ENCODE data around the gene UBXN7. TPM values are rescaled to one million over a fixed set of nuclear protein-coding genes. Genes with fewer than 3 reads are reported as not detected.

Gene UBXN7
- total RNA-seq, 1 experiment from 2014 or later: 67.0 TPM

DNA sequence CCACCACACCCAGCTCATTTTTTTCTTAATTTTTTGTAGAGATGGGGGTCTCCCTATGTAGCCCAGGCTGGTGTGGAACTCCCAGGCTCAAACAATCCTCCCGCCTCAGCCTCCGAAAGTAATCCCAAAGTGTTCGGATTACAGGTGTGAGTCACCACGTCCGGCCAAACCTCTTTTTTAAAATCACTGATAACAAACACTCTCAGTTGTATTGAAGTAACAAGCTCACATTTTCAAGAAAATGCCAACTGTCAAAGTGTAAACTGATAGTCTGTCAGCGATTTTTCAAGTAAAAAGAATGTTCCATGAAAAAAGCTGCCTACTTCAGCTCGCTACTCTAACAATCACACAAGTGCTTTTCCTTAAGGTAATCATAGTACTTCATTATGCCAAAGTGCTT lies 33.4 kb downstream of the UBXN7 start:
- intact Hi-C loops (cut with micrococcal nuclease): no loop called here
- Histone ChIP-seq H3K9ac (ENCODE audit: low read length) (no peak overlapping the region), H3K79me2 (ENCODE audit: insufficient read depth, low read length) (peaks cover 6% of the 10 kb centered on the region), H4K20me1 (ENCODE audit: insufficient read depth) (no peaks in the 10 kb centered on the region), H3K27ac (ENCODE audit: low read depth, low read length) (peak overlapping the region; percentile 64; the same call in 1 of the 2 replicates), H2AFZ (ENCODE audit: low read depth, low read length, poor library complexity, severe bottlenecking) (no peak overlapping the region), H3K4me2 (ENCODE audit: low read length) (peak overlapping the region; percentile 65), H3K36me3 (ENCODE audit: control insufficient read depth in 1 of 2, insufficient read depth in 2 of 2, low read length in 2 of 2) (peaks cover 0 to 2% of the 10 kb centered on the region in 2 experiments; a peak in 2 of 4 replicates), H3K9me3 (ENCODE audit: control insufficient read depth in 1 of 2, insufficient read depth in 1 of 2, low read depth in 1 of 2, low read length in 2 of 2) (no peaks in the 10 kb centered on the region), H3K27me3 (ENCODE audit: insufficient read depth, low read length) (no peaks in the 10 kb centered on the region), H3K4me3 (replicated peaks in 1 of 2; ENCODE audit: low read depth in 1 of 2, low read length in 2 of 2) (0 out of 4 replicates have a peak overlapping the region, but pooled peaks of 1 of the 2 experiments have one; percentile 8), H3K4me1 (ENCODE audit: control insufficient read depth in 1 of 2, insufficient read depth in 2 of 2, low read length in 2 of 2) (peaks cover 26 to 33% of the 10 kb centered on the region in 2 experiments), H3K9me2 (ENCODE audit: insufficient read depth) (no peaks in the 10 kb centered on the region)
- POLR2A ChIA-PET: no interaction called here
- TF ChIP-seq FOSL1 (IDR thresholded peaks at IDR 0.05; ENCODE audit: low read depth): peak; percentile 44
- TF ChIP-seq, protein P1, sequence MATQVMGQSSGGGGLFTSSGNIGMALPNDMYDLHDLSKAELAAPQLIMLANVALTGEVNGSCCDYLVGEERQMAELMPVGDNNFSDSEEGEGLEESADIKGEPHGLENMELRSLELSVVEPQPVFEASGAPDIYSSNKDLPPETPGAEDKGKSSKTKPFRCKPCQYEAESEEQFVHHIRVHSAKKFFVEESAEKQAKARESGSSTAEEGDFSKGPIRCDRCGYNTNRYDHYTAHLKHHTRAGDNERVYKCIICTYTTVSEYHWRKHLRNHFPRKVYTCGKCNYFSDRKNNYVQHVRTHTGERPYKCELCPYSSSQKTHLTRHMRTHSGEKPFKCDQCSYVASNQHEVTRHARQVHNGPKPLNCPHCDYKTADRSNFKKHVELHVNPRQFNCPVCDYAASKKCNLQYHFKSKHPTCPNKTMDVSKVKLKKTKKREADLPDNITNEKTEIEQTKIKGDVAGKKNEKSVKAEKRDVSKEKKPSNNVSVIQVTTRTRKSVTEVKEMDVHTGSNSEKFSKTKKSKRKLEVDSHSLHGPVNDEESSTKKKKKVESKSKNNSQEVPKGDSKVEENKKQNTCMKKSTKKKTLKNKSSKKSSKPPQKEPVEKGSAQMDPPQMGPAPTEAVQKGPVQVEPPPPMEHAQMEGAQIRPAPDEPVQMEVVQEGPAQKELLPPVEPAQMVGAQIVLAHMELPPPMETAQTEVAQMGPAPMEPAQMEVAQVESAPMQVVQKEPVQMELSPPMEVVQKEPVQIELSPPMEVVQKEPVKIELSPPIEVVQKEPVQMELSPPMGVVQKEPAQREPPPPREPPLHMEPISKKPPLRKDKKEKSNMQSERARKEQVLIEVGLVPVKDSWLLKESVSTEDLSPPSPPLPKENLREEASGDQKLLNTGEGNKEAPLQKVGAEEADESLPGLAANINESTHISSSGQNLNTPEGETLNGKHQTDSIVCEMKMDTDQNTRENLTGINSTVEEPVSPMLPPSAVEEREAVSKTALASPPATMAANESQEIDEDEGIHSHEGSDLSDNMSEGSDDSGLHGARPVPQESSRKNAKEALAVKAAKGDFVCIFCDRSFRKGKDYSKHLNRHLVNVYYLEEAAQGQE (IDR thresholded peaks at IDR 0.05; ENCODE audit: low read depth): no peak
- peak; percentile 41 for ATAC-seq
- BruUV-seq (replicated peaks): no TSS peak
- CTCF ChIA-PET: no interaction called here
- no peak for DNase-seq (ENCODE audit: low read depth, low spot score)
- RAD21 ChIA-PET (ENCODE audit: low non-redundant PET in 1 of 2, low total read pairs in 2 of 2, uncharacterized antibody in 2 of 2, unreplicated experiment in 2 of 2): no interaction called here

DNA sequence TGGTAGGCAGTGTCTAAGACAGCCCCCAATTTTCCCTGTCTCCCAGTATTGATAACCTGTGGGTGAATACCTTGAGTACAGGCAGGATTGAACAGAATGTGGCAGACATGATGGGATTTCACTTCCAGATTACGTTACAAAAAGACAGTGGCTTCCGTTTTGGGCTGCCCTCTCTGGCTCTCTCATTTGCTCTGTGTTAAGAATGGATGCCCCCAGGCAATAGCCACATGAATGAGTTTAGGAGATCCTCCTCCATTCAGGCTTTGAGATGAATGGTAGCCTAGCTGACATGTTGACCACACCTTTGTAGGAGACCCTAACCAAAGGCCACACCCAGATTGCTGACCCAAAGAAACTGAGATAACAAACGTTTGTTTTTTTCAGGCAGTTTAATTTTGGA lies 34.3 kb downstream of the UBXN7 start:
- ChIA-PET POLR2A (no interaction called here), CTCF (no interaction called here), RAD21 (ENCODE audit: low non-redundant PET in 1 of 2, low total read pairs in 2 of 2, uncharacterized antibody in 2 of 2, unreplicated experiment in 2 of 2) (no interaction called here)
- BruUV-seq (replicated peaks): no TSS peak
- no peaks in the 10 kb centered on the region for H3K9me2 ChIP-seq (ENCODE audit: insufficient read depth)
- TF ChIP-seq CBX3 (IDR thresholded peaks at IDR 0.05; ENCODE audit: low read depth) (no peak), TCF7L2 (IDR thresholded peaks at IDR 0.05; ENCODE audit: borderline replicate concordance, extremely low read depth, insufficient read depth, insufficient read length) (no peak), FOSL1 (IDR thresholded peaks at IDR 0.05; ENCODE audit: low read depth) (no peak), EGR1 (IDR thresholded peaks at IDR 0.05; ENCODE audit: low read depth) (no peak)
- TF ChIP-seq, protein P2, sequence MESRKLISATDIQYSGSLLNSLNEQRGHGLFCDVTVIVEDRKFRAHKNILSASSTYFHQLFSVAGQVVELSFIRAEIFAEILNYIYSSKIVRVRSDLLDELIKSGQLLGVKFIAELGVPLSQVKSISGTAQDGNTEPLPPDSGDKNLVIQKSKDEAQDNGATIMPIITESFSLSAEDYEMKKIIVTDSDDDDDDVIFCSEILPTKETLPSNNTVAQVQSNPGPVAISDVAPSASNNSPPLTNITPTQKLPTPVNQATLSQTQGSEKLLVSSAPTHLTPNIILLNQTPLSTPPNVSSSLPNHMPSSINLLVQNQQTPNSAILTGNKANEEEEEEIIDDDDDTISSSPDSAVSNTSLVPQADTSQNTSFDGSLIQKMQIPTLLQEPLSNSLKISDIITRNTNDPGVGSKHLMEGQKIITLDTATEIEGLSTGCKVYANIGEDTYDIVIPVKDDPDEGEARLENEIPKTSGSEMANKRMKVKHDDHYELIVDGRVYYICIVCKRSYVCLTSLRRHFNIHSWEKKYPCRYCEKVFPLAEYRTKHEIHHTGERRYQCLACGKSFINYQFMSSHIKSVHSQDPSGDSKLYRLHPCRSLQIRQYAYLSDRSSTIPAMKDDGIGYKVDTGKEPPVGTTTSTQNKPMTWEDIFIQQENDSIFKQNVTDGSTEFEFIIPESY (IDR thresholded peaks at IDR 0.05; ENCODE audit: extremely low read depth, insufficient replicate concordance, low read length): no peak
- H3K79me2 ChIP-seq (ENCODE audit: insufficient read depth, low read length): peaks cover 4% of the 10 kb centered on the region; the same call in 1 of the 2 replicates
- no peaks in the 10 kb centered on the region for H3K9me3 ChIP-seq (ENCODE audit: control insufficient read depth in 1 of 2, insufficient read depth in 1 of 2, low read depth in 1 of 2, low read length in 2 of 2)
- H3K27me3 ChIP-seq (ENCODE audit: insufficient read depth, low read length): no peaks in the 10 kb centered on the region
- peak overlapping the region; percentile 65; the same call in 1 of the 2 replicates for H3K4me2 ChIP-seq (ENCODE audit: low read length)
- DNase-seq (ENCODE audit: low read depth, low spot score) (no peak), ATAC-seq (no peak)
- H2AFZ ChIP-seq (ENCODE audit: low read depth, low read length, poor library complexity, severe bottlenecking): no peak overlapping the region
- intact Hi-C loops (cut with micrococcal nuclease): no loop called here
- no peak overlapping the region for H3K4me3 ChIP-seq (replicated peaks in 1 of 2; ENCODE audit: low read depth in 1 of 2, low read length in 2 of 2)
- no peak overlapping the region for H3K27ac ChIP-seq (ENCODE audit: low read depth, low read length)
- H3K36me3 ChIP-seq (ENCODE audit: control insufficient read depth in 1 of 2, insufficient read depth in 2 of 2, low read length in 2 of 2): peaks cover 0 to 2% of the 10 kb centered on the region in 2 experiments; a peak in 2 of 4 replicates
- no peak overlapping the region for H3K9ac ChIP-seq (ENCODE audit: low read length)
- peaks cover 26 to 31% of the 10 kb centered on the region in 2 experiments for H3K4me1 ChIP-seq (ENCODE audit: control insufficient read depth in 1 of 2, insufficient read depth in 2 of 2, low read length in 2 of 2)
- no peaks in the 10 kb centered on the region for H4K20me1 ChIP-seq (ENCODE audit: insufficient read depth)
